ENCODE measurements around the gene TULP3.

TULP3 gene
- total RNA-seq = 5.9 to 8.7 (median 7.1) reads per million in 3 donors

- Histone ChIP-seq H3K4me1 (ENCODE audit: control insufficient read depth, insufficient read depth, low read length, poor library complexity, severe bottlenecking) (peaks cover 7% of the 10 kb centered on the region), H3K4me3 (ENCODE audit: insufficient read depth, low read depth, low read length, poor library complexity, severe bottlenecking) (peak within 1 kb of the TSS; percentile 94), H3K36me3 (ENCODE audit: control insufficient read depth, insufficient read depth, low read length) (no peaks in the 10 kb centered on the region), H3K9me3 (ENCODE audit: control insufficient read depth, low read length) (no peaks in the 10 kb centered on the region), H3K27ac (ENCODE audit: insufficient read depth, low read length, poor library complexity, severe bottlenecking) (peak within 1 kb of the TSS; percentile 87), H3K27me3 (replicated peaks; ENCODE audit: control insufficient read depth, insufficient read depth, low read length, poor library complexity, severe bottlenecking) (no peaks in the 10 kb centered on the region)
- DNase-seq = peak; percentile 97 to 98 (median 98)
Observed at GRCh38 chr12:2890388-2891239, at the start of gene TULP3. Gene TULP3, plus strand, starts transcription at chr12:2890891. Its CDS starts 57 bp downstream, at chr12:2890948.

- Histone ChIP-seq H3K4me3 (ENCODE audit: insufficient read depth, low read depth, low read length, poor library complexity, severe bottlenecking) (no peak overlapping the region), H3K27ac (ENCODE audit: insufficient read depth, low read length, poor library complexity, severe bottlenecking) (no peak overlapping the region), H3K9me3 (ENCODE audit: control insufficient read depth, low read length) (no peaks in the 10 kb centered on the region), H3K36me3 (ENCODE audit: control insufficient read depth, insufficient read depth, low read length) (peaks cover 26% of the 10 kb centered on the region), H3K27me3 (replicated peaks; ENCODE audit: control insufficient read depth, insufficient read depth, low read length, poor library complexity, severe bottlenecking) (no peaks in the 10 kb centered on the region), H3K4me1 (ENCODE audit: control insufficient read depth, insufficient read depth, low read length, poor library complexity, severe bottlenecking) (no peaks in the 10 kb centered on the region)
- no peak for DNase-seq
Observed at GRCh38 chr12:2841056-2841650, 49.5 kb upstream of the TULP3 start.

GRCh38 chr12:2842948-2843347, 47.7 kb upstream of the TULP3 start:
- no peaks in the 10 kb centered on the region for H3K27me3 ChIP-seq (replicated peaks; ENCODE audit: control insufficient read depth, insufficient read depth, low read length, poor library complexity, severe bottlenecking)
- no peaks in the 10 kb centered on the region for H3K9me3 ChIP-seq (ENCODE audit: control insufficient read depth, low read length)
- no peak for DNase-seq
- peaks cover 27% of the 10 kb centered on the region for H3K36me3 ChIP-seq (ENCODE audit: control insufficient read depth, insufficient read depth, low read length)
- H3K4me1 ChIP-seq (ENCODE audit: control insufficient read depth, insufficient read depth, low read length, poor library complexity, severe bottlenecking) = no peaks in the 10 kb centered on the region
- H3K27ac ChIP-seq (ENCODE audit: insufficient read depth, low read length, poor library complexity, severe bottlenecking) = no peak overlapping the region
- H3K4me3 ChIP-seq (ENCODE audit: insufficient read depth, low read depth, low read length, poor library complexity, severe bottlenecking) = no peak overlapping the region

- Histone ChIP-seq H3K27ac (ENCODE audit: insufficient read depth, low read length, poor library complexity, severe bottlenecking) (no peak overlapping the region), H3K27me3 (replicated peaks; ENCODE audit: control insufficient read depth, insufficient read depth, low read length, poor library complexity, severe bottlenecking) (no peaks in the 10 kb centered on the region), H3K9me3 (ENCODE audit: control insufficient read depth, low read length) (no peaks in the 10 kb centered on the region), H3K4me1 (ENCODE audit: control insufficient read depth, insufficient read depth, low read length, poor library complexity, severe bottlenecking) (no peaks in the 10 kb centered on the region), H3K36me3 (ENCODE audit: control insufficient read depth, insufficient read depth, low read length) (peaks cover 21% of the 10 kb centered on the region), H3K4me3 (ENCODE audit: insufficient read depth, low read depth, low read length, poor library complexity, severe bottlenecking) (no peak overlapping the region)
- no peak for DNase-seq
Observed at GRCh38 chr12:2844786-2845185, 45.9 kb upstream of the TULP3 start.

GRCh38 chr12:2845280-2845679, 45.4 kb upstream of the TULP3 start:
- H3K36me3 ChIP-seq (ENCODE audit: control insufficient read depth, insufficient read depth, low read length) = peaks cover 21% of the 10 kb centered on the region
- no peak for DNase-seq
- H3K4me3 ChIP-seq (ENCODE audit: insufficient read depth, low read depth, low read length, poor library complexity, severe bottlenecking) = no peak overlapping the region

GRCh38 chr12:2851931-2852330, 38.8 kb upstream of the TULP3 start:
- DNase-seq = no peak
- no peaks in the 10 kb centered on the region for H3K9me3 ChIP-seq (ENCODE audit: control insufficient read depth, low read length)
- no peaks in the 10 kb centered on the region for H3K27me3 ChIP-seq (replicated peaks; ENCODE audit: control insufficient read depth, insufficient read depth, low read length, poor library complexity, severe bottlenecking)
- H3K4me3 ChIP-seq (ENCODE audit: insufficient read depth, low read depth, low read length, poor library complexity, severe bottlenecking) = no peak overlapping the region
- no peak overlapping the region for H3K27ac ChIP-seq (ENCODE audit: insufficient read depth, low read length, poor library complexity, severe bottlenecking)
- H3K36me3 ChIP-seq (ENCODE audit: control insufficient read depth, insufficient read depth, low read length) = peaks cover 8% of the 10 kb centered on the region
- H3K4me1 ChIP-seq (ENCODE audit: control insufficient read depth, insufficient read depth, low read length, poor library complexity, severe bottlenecking) = no peaks in the 10 kb centered on the region

More at GRCh38 chr12:2845280-2845679, 45.4 kb upstream of the TULP3 start:
- Histone ChIP-seq H3K27ac (ENCODE audit: insufficient read depth, low read length, poor library complexity, severe bottlenecking) (no peak overlapping the region), H3K4me1 (ENCODE audit: control insufficient read depth, insufficient read depth, low read length, poor library complexity, severe bottlenecking) (no peaks in the 10 kb centered on the region), H3K9me3 (ENCODE audit: control insufficient read depth, low read length) (no peaks in the 10 kb centered on the region), H3K27me3 (replicated peaks; ENCODE audit: control insufficient read depth, insufficient read depth, low read length, poor library complexity, severe bottlenecking) (no peaks in the 10 kb centered on the region)

- no peaks in the 10 kb centered on the region for H3K9me3 ChIP-seq (ENCODE audit: control insufficient read depth, low read length)
- no peaks in the 10 kb centered on the region for H3K27me3 ChIP-seq (replicated peaks; ENCODE audit: control insufficient read depth, insufficient read depth, low read length, poor library complexity, severe bottlenecking)
- H3K4me3 ChIP-seq (ENCODE audit: insufficient read depth, low read depth, low read length, poor library complexity, severe bottlenecking) = no peak overlapping the region
- peaks cover 11% of the 10 kb centered on the region for H3K36me3 ChIP-seq (ENCODE audit: control insufficient read depth, insufficient read depth, low read length)
- H3K27ac ChIP-seq (ENCODE audit: insufficient read depth, low read length, poor library complexity, severe bottlenecking) = no peak overlapping the region
- no peaks in the 10 kb centered on the region for H3K4me1 ChIP-seq (ENCODE audit: control insufficient read depth, insufficient read depth, low read length, poor library complexity, severe bottlenecking)
- peak in 1 of 3 donors; percentile 10 for DNase-seq
Observed at GRCh38 chr12:2853626-2854025, 37.1 kb upstream of the TULP3 start.

GRCh38 chr12:2854669-2855453, 35.8 kb upstream of the TULP3 start:
- Histone ChIP-seq H3K4me3 (ENCODE audit: insufficient read depth, low read depth, low read length, poor library complexity, severe bottlenecking) (no peak overlapping the region), H3K27me3 (replicated peaks; ENCODE audit: control insufficient read depth, insufficient read depth, low read length, poor library complexity, severe bottlenecking) (no peaks in the 10 kb centered on the region), H3K9me3 (ENCODE audit: control insufficient read depth, low read length) (no peaks in the 10 kb centered on the region), H3K27ac (ENCODE audit: insufficient read depth, low read length, poor library complexity, severe bottlenecking) (no peak overlapping the region), H3K36me3 (ENCODE audit: control insufficient read depth, insufficient read depth, low read length) (peaks cover 10% of the 10 kb centered on the region), H3K4me1 (ENCODE audit: control insufficient read depth, insufficient read depth, low read length, poor library complexity, severe bottlenecking) (no peaks in the 10 kb centered on the region)
- DNase-seq = no peak

- H3K27me3 ChIP-seq (replicated peaks; ENCODE audit: control insufficient read depth, insufficient read depth, low read length, poor library complexity, severe bottlenecking) = no peaks in the 10 kb centered on the region
- peaks cover 10% of the 10 kb centered on the region for H3K36me3 ChIP-seq (ENCODE audit: control insufficient read depth, insufficient read depth, low read length)
- H3K4me1 ChIP-seq (ENCODE audit: control insufficient read depth, insufficient read depth, low read length, poor library complexity, severe bottlenecking) = no peaks in the 10 kb centered on the region
- no peaks in the 10 kb centered on the region for H3K9me3 ChIP-seq (ENCODE audit: control insufficient read depth, low read length)
- H3K4me3 ChIP-seq (ENCODE audit: insufficient read depth, low read depth, low read length, poor library complexity, severe bottlenecking) = no peak overlapping the region
- no peak overlapping the region for H3K27ac ChIP-seq (ENCODE audit: insufficient read depth, low read length, poor library complexity, severe bottlenecking)
- DNase-seq = no peak
Observed at GRCh38 chr12:2855546-2855945, 35.1 kb upstream of the TULP3 start.

Measured in effector memory CD4-positive, alpha-beta T cell (primary cell).